Breast epithelium (tissue), 3 donors: ENCODE results near the gene MOGAT3.

Experiments
- POLR2A ChIP-seq: fragments of 450-650 bp; IDR thresholded peaks from one replicate; pipeline ENCODE4 v1.6.1; 2016; ENCODE audit warnings: antibody characterized with exemption, mild to moderate bottlenecking, moderate library complexity
- POLR2AphosphoS5 ChIP-seq, 3 donors: sonication (generic); formaldehyde crosslinking; IDR thresholded peaks; one replicate each; pipeline ENCODE4 v1.6.1; 2017; ENCODE audit warnings: antibody characterized with exemption in 3 of 3
- TF ChIP-seq, protein P1 (sequence below), 3 donors: fragments of 450-650 bp; IDR thresholded peaks; one replicate each; pipeline ENCODE4 v1.5.1; 2016 to 2017; ENCODE audit warnings: antibody characterized with exemption in 3 of 3, mild to moderate bottlenecking in 3 of 3, moderate library complexity in 3 of 3

- TF ChIP-seq, protein P1, sequence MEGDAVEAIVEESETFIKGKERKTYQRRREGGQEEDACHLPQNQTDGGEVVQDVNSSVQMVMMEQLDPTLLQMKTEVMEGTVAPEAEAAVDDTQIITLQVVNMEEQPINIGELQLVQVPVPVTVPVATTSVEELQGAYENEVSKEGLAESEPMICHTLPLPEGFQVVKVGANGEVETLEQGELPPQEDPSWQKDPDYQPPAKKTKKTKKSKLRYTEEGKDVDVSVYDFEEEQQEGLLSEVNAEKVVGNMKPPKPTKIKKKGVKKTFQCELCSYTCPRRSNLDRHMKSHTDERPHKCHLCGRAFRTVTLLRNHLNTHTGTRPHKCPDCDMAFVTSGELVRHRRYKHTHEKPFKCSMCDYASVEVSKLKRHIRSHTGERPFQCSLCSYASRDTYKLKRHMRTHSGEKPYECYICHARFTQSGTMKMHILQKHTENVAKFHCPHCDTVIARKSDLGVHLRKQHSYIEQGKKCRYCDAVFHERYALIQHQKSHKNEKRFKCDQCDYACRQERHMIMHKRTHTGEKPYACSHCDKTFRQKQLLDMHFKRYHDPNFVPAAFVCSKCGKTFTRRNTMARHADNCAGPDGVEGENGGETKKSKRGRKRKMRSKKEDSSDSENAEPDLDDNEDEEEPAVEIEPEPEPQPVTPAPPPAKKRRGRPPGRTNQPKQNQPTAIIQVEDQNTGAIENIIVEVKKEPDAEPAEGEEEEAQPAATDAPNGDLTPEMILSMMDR (IDR thresholded peaks at IDR 0.05) = no peak
- TF ChIP-seq POLR2AphosphoS5 (IDR thresholded peaks at IDR 0.05) (no peak), POLR2A (no peak)
Observed at GRCh38 chr7:101174322-101174854, 26.4 kb downstream of the MOGAT3 start.
